Neural cell (in vitro differentiated cells): ENCODE data around the gene CA5A. TPM values are rescaled to one million over a fixed set of nuclear protein-coding genes. Genes with fewer than 3 reads are reported as not detected.

ENCODE experiments used
- H2AFZ ChIP-seq: fragments of 200-600, 300-800 bp; sonication (generic), shearing (Covaris generic); 2 replicates; pipeline ENCODE4 v1.6.0; 2014; ENCODE audit warnings: low read depth, mild to moderate bottlenecking, antibody characterized with exemption, low read length, moderate library complexity
- H3F3A ChIP-seq: fragments of 200-600 bp; shearing (Covaris generic); 2 replicates; pipeline ENCODE4 v1.6.1; 2016; ENCODE audit warnings: mild to moderate bottlenecking, moderate library complexity, mixed read lengths, antibody characterized with exemption, low read length; ENCODE audit not compliant: insufficient read depth, poor library complexity, severe bottlenecking
- H3K27ac ChIP-seq: fragments of 200-600, 300-800 bp; sonication (generic), shearing (Covaris generic); 2 replicates; pipeline ENCODE4 v1.5.1; 2014; ENCODE audit warnings: mild to moderate bottlenecking, low read length, moderate library complexity
- H3K27me3 ChIP-seq: fragments of 300-800, 200-600 bp; sonication (generic), shearing (Covaris generic); 2 replicates; pipeline ENCODE4 v1.6.0; 2014; ENCODE audit warnings: mild to moderate bottlenecking, low read depth, low read length, moderate library complexity; ENCODE audit not compliant: insufficient read depth
- H3K36me3 ChIP-seq: fragments of 300-800, 200-600 bp; sonication (generic), shearing (Covaris generic); 2 replicates; pipeline ENCODE4 v1.5.1; 2014; ENCODE audit warnings: mild to moderate bottlenecking, antibody characterized with exemption, low read length, moderate library complexity; ENCODE audit not compliant: insufficient read depth
- H3K4me2 ChIP-seq: fragments of 300-800, 200-600 bp; sonication (generic), shearing (Covaris generic); 2 replicates; pipeline ENCODE4 v1.6.0; 2014; ENCODE audit warnings: mild to moderate bottlenecking, low read length
- H3K4me3 ChIP-seq: fragments of 300-800, 200-600 bp; sonication (generic), shearing (Covaris generic); 2 replicates; pipeline ENCODE4 v1.5.1; 2014; ENCODE audit warnings: mild to moderate bottlenecking, low read length, moderate library complexity
- H3K79me2 ChIP-seq: fragments of 200-600 bp; shearing (Covaris generic); replicated peaks from 2 replicates; pipeline ENCODE4 v1.6.0; 2014; ENCODE audit warnings: mild to moderate bottlenecking, low read length, moderate library complexity; ENCODE audit not compliant: insufficient read depth
- H3K9ac ChIP-seq: fragments of 300-800, 200-600 bp; sonication (generic), shearing (Covaris generic); 2 replicates; pipeline ENCODE4 v1.6.1; 2016; ENCODE audit warnings: mild to moderate bottlenecking, low read length, mixed read lengths
- H3K9me2 ChIP-seq: fragments of 200-600 bp; shearing (Covaris generic); 2 replicates; pipeline ENCODE4 v1.6.1; 2016; ENCODE audit warnings: mild to moderate bottlenecking, low read length, mixed read lengths; ENCODE audit not compliant: insufficient read depth
- H3K9me3 ChIP-seq: fragments of 200-600, 300-800 bp; sonication (generic), shearing (Covaris generic); 2 replicates; pipeline ENCODE4 v1.6.1; 2016; ENCODE audit warnings: mild to moderate bottlenecking, mixed run types, low read length, moderate library complexity, mixed read lengths
- H4K20me1 ChIP-seq: fragments of 200-600 bp; shearing (Covaris generic); 2 replicates; pipeline ENCODE4 v1.6.1; 2016; ENCODE audit warnings: mild to moderate bottlenecking, mixed run types; ENCODE audit not compliant: insufficient read depth
- EP300 ChIP-seq: fragments of 450-650 bp; conservative IDR thresholded peaks from 2 replicates; pipeline ENCODE4 v1.6.1; 2014; ENCODE audit warnings: antibody characterized with exemption, mild to moderate bottlenecking, moderate library complexity; ENCODE audit not compliant: poor library complexity, severe bottlenecking
- EZH2 ChIP-seq: fragments of 200-600, 300-800 bp; shearing (Covaris generic), sonication (generic); IDR thresholded peaks from 2 replicates; pipeline ENCODE4 v1.6.1; 2014; ENCODE audit warnings: antibody characterized with exemption, low read length, borderline replicate concordance, mild to moderate bottlenecking; ENCODE audit not compliant: insufficient read depth, poor library complexity, severe bottlenecking
- MXI1 ChIP-seq: fragments of 450-650 bp; conservative IDR thresholded peaks from 2 replicates; pipeline ENCODE4 v1.6.1; 2014; ENCODE audit warnings: antibody characterized with exemption, mild to moderate bottlenecking; ENCODE audit not compliant: poor library complexity, severe bottlenecking
- POLR2AphosphoS5 ChIP-seq: IDR thresholded peaks from 2 replicates; pipeline ENCODE4 v1.6.1; 2012
- RAD21 ChIP-seq: fragments of 450-650 bp; conservative IDR thresholded peaks from 2 replicates; pipeline ENCODE4 v1.6.1; 2014; ENCODE audit warnings: antibody characterized with exemption, mild to moderate bottlenecking, moderate library complexity
- SMC3 ChIP-seq: fragments of 450-650 bp; conservative IDR thresholded peaks from 2 replicates; pipeline ENCODE4 v1.6.1; 2014; ENCODE audit warnings: antibody characterized with exemption, mild to moderate bottlenecking, moderate library complexity; ENCODE audit not compliant: poor library complexity
- TAF1 ChIP-seq: IDR thresholded peaks from 2 replicates; pipeline ENCODE4 v1.6.1; 2012; ENCODE audit warnings: low read depth
- polyA plus RNA-seq: library from polyadenylated mRNA; depleted of rRNA; stranded (reverse); fragments of >200 nt; gene quantifications from 2 replicates; pipeline ENCODE4 v1.2.3, GENCODE V29; 2014
- TF ChIP-seq, protein P1 (sequence below): IDR thresholded peaks from 2 replicates; pipeline ENCODE4 v1.6.1; 2012; ENCODE audit warnings: borderline replicate concordance
- TF ChIP-seq, protein P2 (sequence below): fragments of 450-650 bp; IDR thresholded peaks from 2 replicates; pipeline ENCODE4 v1.5.1; 2014; ENCODE audit warnings: antibody characterized with exemption, mild to moderate bottlenecking, moderate library complexity; ENCODE audit not compliant: poor library complexity, severe bottlenecking

The CA5A gene
- polyA plus RNA-seq, 1 donor from 2014 or later: not detected

DNA sequence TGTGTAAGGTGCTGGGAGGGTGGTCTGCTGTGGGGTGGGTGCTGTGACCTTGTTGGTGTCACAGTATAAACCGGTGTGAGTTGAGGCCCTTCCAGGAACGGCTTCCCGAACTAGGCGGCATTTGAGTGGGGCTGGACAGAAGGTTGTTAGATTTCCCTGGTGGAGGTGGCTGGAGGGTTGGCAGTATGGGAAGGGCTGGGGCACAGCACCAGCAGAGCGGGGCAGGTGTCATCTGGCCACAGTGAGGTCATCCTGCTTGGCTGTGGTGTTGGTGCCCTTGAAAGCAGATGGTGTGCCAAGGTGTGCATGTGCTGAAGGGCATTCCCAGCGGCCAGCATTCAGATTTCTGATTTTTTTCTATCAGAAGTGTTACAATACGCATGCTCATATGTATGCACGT lies 43.0 kb upstream of the CA5A start:
- Histone ChIP-seq H3K4me2 (no peak overlapping the region), H4K20me1 (no peaks in the 10 kb centered on the region), H3K9me3 (no peaks in the 10 kb centered on the region), H3K36me3 (no peaks in the 10 kb centered on the region), H2AFZ (no peak overlapping the region), H3K79me2 (no peaks in the 10 kb centered on the region), H3F3A (no peaks in the 10 kb centered on the region), H3K27ac (no peak overlapping the region), H3K9ac (no peak overlapping the region), H3K4me3 (no peak overlapping the region), H3K27me3 (no peaks in the 10 kb centered on the region), H3K9me2 (no peaks in the 10 kb centered on the region)
- TF ChIP-seq TAF1 (no peak), MXI1 (no peak), POLR2AphosphoS5 (no peak), RAD21 (no peak), EP300 (no peak), SMC3 (no peak), EZH2 (no peak)
- TF ChIP-seq, protein P1, sequence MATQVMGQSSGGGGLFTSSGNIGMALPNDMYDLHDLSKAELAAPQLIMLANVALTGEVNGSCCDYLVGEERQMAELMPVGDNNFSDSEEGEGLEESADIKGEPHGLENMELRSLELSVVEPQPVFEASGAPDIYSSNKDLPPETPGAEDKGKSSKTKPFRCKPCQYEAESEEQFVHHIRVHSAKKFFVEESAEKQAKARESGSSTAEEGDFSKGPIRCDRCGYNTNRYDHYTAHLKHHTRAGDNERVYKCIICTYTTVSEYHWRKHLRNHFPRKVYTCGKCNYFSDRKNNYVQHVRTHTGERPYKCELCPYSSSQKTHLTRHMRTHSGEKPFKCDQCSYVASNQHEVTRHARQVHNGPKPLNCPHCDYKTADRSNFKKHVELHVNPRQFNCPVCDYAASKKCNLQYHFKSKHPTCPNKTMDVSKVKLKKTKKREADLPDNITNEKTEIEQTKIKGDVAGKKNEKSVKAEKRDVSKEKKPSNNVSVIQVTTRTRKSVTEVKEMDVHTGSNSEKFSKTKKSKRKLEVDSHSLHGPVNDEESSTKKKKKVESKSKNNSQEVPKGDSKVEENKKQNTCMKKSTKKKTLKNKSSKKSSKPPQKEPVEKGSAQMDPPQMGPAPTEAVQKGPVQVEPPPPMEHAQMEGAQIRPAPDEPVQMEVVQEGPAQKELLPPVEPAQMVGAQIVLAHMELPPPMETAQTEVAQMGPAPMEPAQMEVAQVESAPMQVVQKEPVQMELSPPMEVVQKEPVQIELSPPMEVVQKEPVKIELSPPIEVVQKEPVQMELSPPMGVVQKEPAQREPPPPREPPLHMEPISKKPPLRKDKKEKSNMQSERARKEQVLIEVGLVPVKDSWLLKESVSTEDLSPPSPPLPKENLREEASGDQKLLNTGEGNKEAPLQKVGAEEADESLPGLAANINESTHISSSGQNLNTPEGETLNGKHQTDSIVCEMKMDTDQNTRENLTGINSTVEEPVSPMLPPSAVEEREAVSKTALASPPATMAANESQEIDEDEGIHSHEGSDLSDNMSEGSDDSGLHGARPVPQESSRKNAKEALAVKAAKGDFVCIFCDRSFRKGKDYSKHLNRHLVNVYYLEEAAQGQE: no peak
- TF ChIP-seq, protein P2, sequence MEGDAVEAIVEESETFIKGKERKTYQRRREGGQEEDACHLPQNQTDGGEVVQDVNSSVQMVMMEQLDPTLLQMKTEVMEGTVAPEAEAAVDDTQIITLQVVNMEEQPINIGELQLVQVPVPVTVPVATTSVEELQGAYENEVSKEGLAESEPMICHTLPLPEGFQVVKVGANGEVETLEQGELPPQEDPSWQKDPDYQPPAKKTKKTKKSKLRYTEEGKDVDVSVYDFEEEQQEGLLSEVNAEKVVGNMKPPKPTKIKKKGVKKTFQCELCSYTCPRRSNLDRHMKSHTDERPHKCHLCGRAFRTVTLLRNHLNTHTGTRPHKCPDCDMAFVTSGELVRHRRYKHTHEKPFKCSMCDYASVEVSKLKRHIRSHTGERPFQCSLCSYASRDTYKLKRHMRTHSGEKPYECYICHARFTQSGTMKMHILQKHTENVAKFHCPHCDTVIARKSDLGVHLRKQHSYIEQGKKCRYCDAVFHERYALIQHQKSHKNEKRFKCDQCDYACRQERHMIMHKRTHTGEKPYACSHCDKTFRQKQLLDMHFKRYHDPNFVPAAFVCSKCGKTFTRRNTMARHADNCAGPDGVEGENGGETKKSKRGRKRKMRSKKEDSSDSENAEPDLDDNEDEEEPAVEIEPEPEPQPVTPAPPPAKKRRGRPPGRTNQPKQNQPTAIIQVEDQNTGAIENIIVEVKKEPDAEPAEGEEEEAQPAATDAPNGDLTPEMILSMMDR: no peak

DNA sequence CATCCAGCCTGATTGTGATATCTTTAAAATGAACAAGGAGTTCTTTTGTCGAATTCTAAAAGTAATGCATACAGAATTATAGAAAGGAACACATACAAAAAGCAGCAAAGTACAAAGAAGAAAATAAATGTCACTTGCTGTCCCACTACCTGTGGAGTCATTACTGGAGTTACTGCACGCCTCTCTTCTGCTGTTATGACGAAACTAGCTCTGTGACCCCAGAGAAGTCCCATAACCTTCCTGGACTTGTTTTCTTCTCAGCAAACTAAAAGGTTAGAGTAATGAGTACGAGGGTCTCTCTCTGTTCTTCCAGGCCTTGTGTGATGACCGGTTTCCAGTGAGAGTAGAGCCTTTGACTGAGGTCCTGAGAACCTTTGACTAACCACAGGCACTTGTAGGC lies 41.8 kb upstream of the CA5A start:
- Histone ChIP-seq H3K27me3 (no peaks in the 10 kb centered on the region), H3K4me3 (no peak overlapping the region), H3K27ac (no peak overlapping the region), H3K79me2 (peaks cover 3% of the 10 kb centered on the region), H3K9me3 (no peaks in the 10 kb centered on the region), H3K9ac (no peak overlapping the region), H3K4me2 (no peak overlapping the region), H2AFZ (no peak overlapping the region), H3K9me2 (no peaks in the 10 kb centered on the region), H3K36me3 (no peaks in the 10 kb centered on the region), H3F3A (no peaks in the 10 kb centered on the region), H4K20me1 (no peaks in the 10 kb centered on the region)
- TF ChIP-seq, protein P2: no peak
- TF ChIP-seq EP300 (no peak), MXI1 (no peak), TAF1 (no peak), SMC3 (no peak), POLR2AphosphoS5 (no peak), EZH2 (no peak), RAD21 (no peak)
- TF ChIP-seq, protein P1: no peak
